Small intestine (tissue), 7 donors: ENCODE results near the gene IRAK3. TPM values are rescaled to one million over a fixed set of nuclear protein-coding genes. Genes with fewer than 3 reads are reported as not detected.
A peak's percentile ranks its signal among the peaks of the same experiment; 100 is the strongest.

ENCODE experiments used
- DNase-seq, 2 donors: peaks; one replicate each; pipeline versions ENCODE4 v3.0.0 to v3.0.0-alpha.2; 2013
- FAIRE-seq: peaks from 2 replicates; lab custom pipeline; 2012; peaks lifted over from hg19 to GRCh38; lab: Jason Lieb, UNC
- H3K27ac ChIP-seq, 3 donors: one replicate each; pipeline ENCODE4 v1.5.1; 2013; ENCODE audit warnings: low read length in 2 of 3, mild to moderate bottlenecking in 2 of 3, control low read depth in 1 of 3, inconsistent platforms in 1 of 3, low read depth in 1 of 3, moderate library complexity in 1 of 3
- H3K27me3 ChIP-seq, 3 donors: one replicate each; pipeline ENCODE4 v1.6.1; 2013; ENCODE audit warnings: low read length in 3 of 3, inconsistent platforms in 1 of 3; ENCODE audit not compliant: control insufficient read depth in 3 of 3, insufficient read depth in 3 of 3
- H3K36me3 ChIP-seq, 3 donors: one replicate each; pipeline ENCODE4 v1.6.1; 2013; ENCODE audit warnings: low read length in 3 of 3, inconsistent platforms in 1 of 3, low read depth in 1 of 3, mild to moderate bottlenecking in 1 of 3, moderate library complexity in 1 of 3; ENCODE audit not compliant: control insufficient read depth in 3 of 3, insufficient read depth in 2 of 3
- H3K4me1 ChIP-seq, 3 donors: one replicate each; pipeline ENCODE4 v1.6.1; 2013; ENCODE audit warnings: low read length in 2 of 3, inconsistent platforms in 1 of 3, low read depth in 1 of 3, mild to moderate bottlenecking in 1 of 3, moderate library complexity in 1 of 3; ENCODE audit not compliant: control insufficient read depth in 3 of 3, insufficient read depth in 2 of 3
- H3K4me3 ChIP-seq, 3 donors: one replicate each; pipeline ENCODE4 v1.5.1; 2013; ENCODE audit warnings: low read length in 3 of 3, control low read depth in 1 of 3, inconsistent platforms in 1 of 3, low read depth in 1 of 3, mild to moderate bottlenecking in 1 of 3, moderate library complexity in 1 of 3
- H3K9me3 ChIP-seq, 2 donors: one replicate each; pipeline ENCODE4 v1.6.1; 2013; ENCODE audit warnings: low read depth in 1 of 2, low read length in 1 of 2; ENCODE audit not compliant: control insufficient read depth in 2 of 2, insufficient read depth in 1 of 2
- WGBS, 3 donors: extraction: QIAGEN DNeasy Blood & Tissue Kit; methylation state at CpG; one replicate each; pipeline ENCODE4 v1.1.7; 2013; 5-methylcytosine and 5-hydroxymethylcytosine counted together
- polyA plus RNA-seq, 4 donors: library from polyadenylated mRNA; stranded (reverse) in 3 of 4; unstranded in 1 of 4; fragments of 200-250 nt in 3 of 4; fragments of 120-200 nt in 1 of 4; gene quantifications; one replicate each; pipeline versions ENCODE4 v1.2.1 to v1.2.3, GENCODE V29; 2013
- donor health status: healthy with polysubstance abuse.
- donor health status: control.
- donor health status: control.
- donor health status: Bipolar disorder and iron deficiency.
- donor health status: healthy.

The IRAK3 gene
- polyA plus RNA-seq, 4 donors: 0.22 to 4.0 (median 1.6) TPM

DNA sequence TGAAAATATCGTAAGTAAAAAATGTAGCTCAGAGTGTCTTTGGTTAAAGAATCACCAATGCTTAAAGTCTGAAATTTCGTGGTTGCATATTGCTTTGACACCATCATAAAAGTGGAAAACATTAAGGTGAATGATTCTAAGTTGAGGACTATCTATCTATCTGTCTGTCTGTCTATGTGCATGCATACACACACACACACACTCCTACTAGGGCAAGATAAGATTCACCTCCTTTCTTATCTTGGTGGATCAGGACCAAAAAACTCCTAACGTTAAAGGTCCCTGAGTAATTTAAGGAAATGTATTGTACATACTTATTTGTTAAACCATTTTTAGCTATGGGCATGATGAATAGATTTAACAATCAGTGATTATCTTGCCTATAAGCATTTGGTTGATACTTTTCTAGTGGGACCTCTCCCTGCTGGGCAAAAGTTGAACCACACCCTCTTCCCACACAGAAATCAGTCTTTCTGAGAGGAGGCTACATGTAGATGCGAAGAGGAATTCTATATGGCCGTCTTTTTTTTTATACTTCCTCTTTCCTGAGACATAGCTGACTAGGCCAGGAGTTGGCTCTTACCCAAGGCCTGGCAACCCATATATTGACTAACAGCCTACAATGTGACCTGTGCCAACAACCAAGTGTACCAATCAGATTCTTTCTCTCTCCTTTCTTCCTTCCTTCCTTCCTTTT is 39.2 kb upstream of the IRAK3 start:
- Histone ChIP-seq H3K36me3 (peaks cover 0 to 11% (median 5%) of the 10 kb centered on the region in 3 donors), H3K9me3 (no peaks in the 10 kb centered on the region), H3K27ac (no peak overlapping the region), H3K4me1 (no peaks in the 10 kb centered on the region), H3K27me3 (no peaks in the 10 kb centered on the region), H3K4me3 (no peak overlapping the region)
- FAIRE-seq: no peak
- WGBS, 3 donors: 80 to 85% (median 85%) methylated on average over 5 of the region's 5 CpGs
- peak in 1 of 2 donors; percentile 11 for DNase-seq

GRCh38 chr12:66152732-66153131 is 36.3 kb upstream of the IRAK3 start:
- Histone ChIP-seq H3K27me3 (no peaks in the 10 kb centered on the region), H3K4me1 (no peaks in the 10 kb centered on the region), H3K36me3 (peaks cover 2 to 13% (median 2%) of the 10 kb centered on the region in 3 donors), H3K4me3 (no peak overlapping the region), H3K9me3 (no peaks in the 10 kb centered on the region), H3K27ac (no peak overlapping the region)
- FAIRE-seq: no peak
- 76 to 98% (median 98%) methylated on average over 1 of the region's 1 CpG for WGBS, 3 donors
- DNase-seq: no peak

DNA sequence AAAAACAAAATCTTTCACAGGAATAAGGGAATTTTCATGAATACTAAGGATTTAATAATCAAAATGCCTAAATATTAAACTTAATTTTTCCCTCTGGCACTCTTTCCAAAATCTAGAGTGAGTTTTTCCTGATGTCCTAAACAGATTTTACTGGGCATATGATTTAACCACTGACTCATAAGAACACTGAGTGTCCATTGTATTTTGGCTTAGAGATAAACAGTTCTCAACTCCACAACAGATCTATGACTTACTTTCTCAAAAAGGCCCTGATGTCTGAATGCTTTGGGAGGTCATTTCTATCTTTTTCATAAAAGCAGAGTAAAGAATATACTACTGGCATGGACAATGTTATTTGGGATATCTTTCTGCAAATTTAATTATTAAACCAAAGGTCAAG is 34.2 kb upstream of the IRAK3 start:
- Histone ChIP-seq H3K4me3 (no peak overlapping the region), H3K9me3 (peaks cover 0 to 9% of the 10 kb centered on the region in 2 donors), H3K36me3 (peaks cover 0 to 15% (median 2%) of the 10 kb centered on the region in 3 donors), H3K4me1 (no peaks in the 10 kb centered on the region), H3K27ac (no peak overlapping the region), H3K27me3 (no peaks in the 10 kb centered on the region)
- no peak for FAIRE-seq
- DNase-seq: no peak

GRCh38 chr12:66156654-66157053 is 32.4 kb upstream of the IRAK3 start:
- DNase-seq: peak in 1 of 2 donors; percentile 25
- Histone ChIP-seq H3K9me3 (peaks cover 0 to 18% of the 10 kb centered on the region in 2 donors), H3K4me1 (no peaks in the 10 kb centered on the region), H3K36me3 (peaks cover 4 to 18% (median 8%) of the 10 kb centered on the region in 3 donors), H3K27ac (no peak overlapping the region), H3K4me3 (no peak overlapping the region), H3K27me3 (no peaks in the 10 kb centered on the region)
- no peak for FAIRE-seq
- WGBS, 3 donors: 80 to 92% (median 91%) methylated on average over 2 of the region's 2 CpGs

DNA sequence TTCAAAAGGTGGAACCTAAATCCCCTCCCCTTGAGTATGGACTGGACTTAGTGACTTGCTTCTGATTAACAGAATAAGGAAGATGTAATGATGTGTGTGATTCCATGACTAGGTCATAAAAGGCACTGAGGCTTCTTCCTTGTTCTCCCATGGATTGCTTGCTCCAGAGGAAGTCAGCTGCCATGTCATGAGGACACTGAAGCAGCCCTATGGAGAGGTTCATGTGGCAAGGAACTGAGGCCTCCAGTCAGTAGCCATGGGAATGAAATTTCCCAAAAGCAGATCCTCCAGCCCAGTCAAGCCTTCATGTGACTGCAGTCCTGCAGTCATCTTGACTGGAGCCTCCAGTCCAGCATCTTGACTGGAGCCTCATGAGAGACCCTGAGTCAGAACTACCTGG is 29.9 kb upstream of the IRAK3 start:
- Histone ChIP-seq H3K27me3 (no peaks in the 10 kb centered on the region), H3K27ac (no peak overlapping the region), H3K4me3 (no peak overlapping the region), H3K9me3 (peaks cover 0 to 18% of the 10 kb centered on the region in 2 donors), H3K36me3 (peaks cover 4 to 18% (median 8%) of the 10 kb centered on the region in 3 donors), H3K4me1 (peaks cover 0 to 3% (median 0%) of the 10 kb centered on the region in 3 donors)
- DNase-seq (no peak), FAIRE-seq (no peak)

GRCh38 chr12:66160704-66161103 is 28.3 kb upstream of the IRAK3 start:
- Histone ChIP-seq H3K27me3 (no peaks in the 10 kb centered on the region), H3K4me1 (peaks cover 0 to 3% (median 0%) of the 10 kb centered on the region in 3 donors), H3K27ac (no peak overlapping the region), H3K36me3 (peaks cover 4 to 16% (median 8%) of the 10 kb centered on the region in 3 donors), H3K9me3 (peaks cover 0 to 22% of the 10 kb centered on the region in 2 donors), H3K4me3 (no peak overlapping the region)
- no peak for FAIRE-seq
- no peak for DNase-seq
- WGBS, 3 donors: 95 to 98% (median 96%) methylated on average over 27 to 28 of the region's 28 CpGs

DNA sequence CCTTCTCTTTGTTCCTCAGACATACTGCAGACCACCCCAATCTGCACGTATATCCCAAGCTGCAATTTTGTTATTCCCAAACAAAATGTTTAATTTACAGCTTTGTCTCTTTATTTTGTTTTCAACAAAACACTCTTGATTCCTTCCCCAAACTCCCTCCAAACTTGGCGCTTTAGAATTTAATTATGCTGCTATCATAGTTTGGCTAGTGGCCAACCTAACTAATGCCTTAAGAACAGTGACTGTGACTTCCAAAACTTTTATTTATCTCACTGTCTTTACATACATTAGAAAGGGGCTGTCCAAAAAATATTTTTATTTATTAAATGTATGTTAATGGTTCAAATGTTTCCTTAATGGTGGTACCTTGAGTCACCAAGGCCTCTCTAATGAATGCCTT is 26.3 kb upstream of the IRAK3 start:
- H3K36me3 ChIP-seq: peaks cover 4 to 19% (median 6%) of the 10 kb centered on the region in 3 donors
- no peak overlapping the region for H3K4me3 ChIP-seq
- peaks cover 0 to 3% (median 0%) of the 10 kb centered on the region in 3 donors for H3K4me1 ChIP-seq
- no peak for DNase-seq
- H3K27ac ChIP-seq: no peak overlapping the region
- 73 to 92% (median 87%) methylated on average over 2 of the region's 2 CpGs for WGBS, 3 donors
- no peaks in the 10 kb centered on the region for H3K27me3 ChIP-seq
- no peak for FAIRE-seq
- peaks cover 0 to 24% of the 10 kb centered on the region in 2 donors for H3K9me3 ChIP-seq

DNA sequence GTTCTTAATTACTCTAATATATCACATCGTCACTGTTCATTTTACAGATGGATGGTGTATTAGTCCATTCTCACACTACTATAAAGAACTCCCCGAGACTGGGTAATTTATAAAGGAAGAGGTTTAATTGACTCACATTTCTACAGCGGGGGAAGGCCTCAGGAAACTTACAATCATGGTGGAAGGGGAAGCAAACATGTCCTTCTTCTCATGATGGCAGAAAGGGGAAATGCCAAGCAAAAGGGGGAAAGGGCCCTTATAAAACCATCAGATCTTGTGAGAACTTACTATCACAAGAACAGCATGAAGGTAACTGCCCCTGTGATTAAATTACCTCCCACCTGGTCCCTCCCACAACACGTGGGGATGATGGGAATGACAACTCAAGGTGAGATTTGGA is 25.7 kb upstream of the IRAK3 start:
- Histone ChIP-seq H3K4me1 (peaks cover 0 to 3% (median 0%) of the 10 kb centered on the region in 3 donors), H3K9me3 (peaks cover 0 to 24% of the 10 kb centered on the region in 2 donors), H3K27ac (no peak overlapping the region), H3K4me3 (no peak overlapping the region), H3K27me3 (no peaks in the 10 kb centered on the region), H3K36me3 (peaks cover 4 to 22% (median 6%) of the 10 kb centered on the region in 3 donors)
- no peak for FAIRE-seq
- no peak for DNase-seq
- 65 to 77% (median 70%) methylated on average over 4 of the region's 4 CpGs for WGBS, 3 donors
